ENCODE data around the gene MEIOSIN.

DNA sequence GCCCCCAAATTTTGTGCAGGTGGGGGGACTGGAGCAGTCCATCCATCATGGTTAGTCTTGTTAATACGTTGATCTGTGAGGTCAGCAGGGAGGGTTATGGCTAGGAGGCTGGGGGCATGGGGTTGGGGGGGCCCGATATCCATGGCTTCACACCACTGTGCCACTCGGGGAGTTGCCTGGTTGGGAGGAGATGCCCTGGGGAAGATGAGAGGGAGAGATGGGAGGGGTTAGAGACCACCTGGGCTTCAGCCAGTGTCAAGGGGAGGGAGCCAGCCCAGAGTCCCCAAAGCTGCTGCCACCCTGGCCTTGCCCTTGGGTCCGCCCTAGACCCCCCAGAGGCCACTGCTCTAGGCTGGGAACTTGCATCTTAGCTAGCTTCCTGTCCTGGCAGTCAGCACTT is 50.9 kb downstream of the MEIOSIN start:
- TF ChIP-seq CTCF (IDR thresholded peaks at IDR 0.05) (no peak), POLR2A (IDR thresholded peaks at IDR 0.05) (no peak)

All from testis (tissue), 2 donors.